Fibroblast of skin of right quadriceps (primary cell): ENCODE measurements around the gene DCHS2.
"Not testable (repeated sequence)": the region's sequence is repeated elsewhere in the genome, so short reads cannot be mapped to it uniquely, and the experiment has no call there.

Source experiments
- DNase-seq: peaks from one replicate; pipeline ENCODE4 v3.0.0-alpha.2; 2013

DCHS2 gene

GRCh38 chr4:154314248-154314647 is 177.4 kb downstream of the DCHS2 start:
- peak; percentile 44 for DNase-seq

- DNase-seq: peak; percentile 59
Observed at GRCh38 chr4:154313004-154313585, 178.5 kb downstream of the DCHS2 start.

GRCh38 chr4:154312246-154312645 is 179.4 kb downstream of the DCHS2 start:
- DNase-seq: no peak

- no peak for DNase-seq
Observed at GRCh38 chr4:154310578-154310977, 181.0 kb downstream of the DCHS2 start.

GRCh38 chr4:154308207-154308606 is 183.4 kb downstream of the DCHS2 start:
- DNase-seq: no peak

- peak; percentile 28 for DNase-seq
Observed at GRCh38 chr4:154307451-154307850, 184.1 kb downstream of the DCHS2 start.

GRCh38 chr4:154305616-154306015 is 186.0 kb downstream of the DCHS2 start:
- DNase-seq: peak; percentile 37

- no peak for DNase-seq
Observed at GRCh38 chr4:154304679-154305078, 186.9 kb downstream of the DCHS2 start.

GRCh38 chr4:154294652-154295350 is 196.8 kb downstream of the DCHS2 start:
- DNase-seq: no peak

GRCh38 chr4:154293427-154293826 is 198.2 kb downstream of the DCHS2 start:
- DNase-seq: no peak

- no peak for DNase-seq
Observed at GRCh38 chr4:154292589-154292988, 199.0 kb downstream of the DCHS2 start.

GRCh38 chr4:154277172-154277571 is 214.4 kb downstream of the DCHS2 start:
- DNase-seq: no peak

- no peak for DNase-seq
Observed at GRCh38 chr4:154276496-154276895, 215.1 kb downstream of the DCHS2 start.

GRCh38 chr4:154254999-154255398 is 236.6 kb downstream of the DCHS2 start:
- DNase-seq: no peak

GRCh38 chr4:154234576-154234975 is 257.0 kb downstream of the DCHS2 start:
- DNase-seq: no peak

- peak; percentile 38 for DNase-seq
Observed at GRCh38 chr4:154231806-154232478, 259.7 kb downstream of the DCHS2 start.

- no peak for DNase-seq
Observed at GRCh38 chr4:154230723-154231122, 260.9 kb downstream of the DCHS2 start.

- DNase-seq: no peak
Observed at GRCh38 chr4:154230091-154230490, 261.5 kb downstream of the DCHS2 start.

GRCh38 chr4:154222875-154223274 is 268.7 kb downstream of the DCHS2 start:
- DNase-seq: no peak

- DNase-seq: no peak
Observed at GRCh38 chr4:154218051-154218450, 273.5 kb downstream of the DCHS2 start.

- not testable (repeated sequence) for DNase-seq
Observed at GRCh38 chr4:154217384-154217783, 274.2 kb downstream of the DCHS2 start.

- DNase-seq: no peak
Observed at GRCh38 chr4:154211506-154211905, 280.1 kb downstream of the DCHS2 start.

GRCh38 chr4:154208424-154208823 is 283.2 kb downstream of the DCHS2 start:
- DNase-seq: no peak

- peak; percentile 54 for DNase-seq
Observed at GRCh38 chr4:154205471-154205870, 286.1 kb downstream of the DCHS2 start.
